ENCODE results near the gene RDH11.
"Not testable (repeated sequence)": the region's sequence is repeated elsewhere in the genome, so short reads cannot be mapped to it uniquely, and the experiment has no call there.

The RDH11 gene

GRCh38 chr14:67704484-67705089, 9.0 kb upstream of the RDH11 start:
- Histone ChIP-seq H3K79me2 (ENCODE audit: insufficient read depth, low read length) (no peaks in the 10 kb centered on the region), H3K4me2 (ENCODE audit: low read depth, low read length, poor library complexity, severe bottlenecking) (no peak overlapping the region), H3F3A (ENCODE audit: low read depth) (no peaks in the 10 kb centered on the region), H4K20me1 (ENCODE audit: insufficient read depth, low read length, poor library complexity, severe bottlenecking) (no peaks in the 10 kb centered on the region), H3K36me3 (ENCODE audit: insufficient read depth, low read length) (no peaks in the 10 kb centered on the region), H3K4me3 (ENCODE audit: low read length, poor library complexity, severe bottlenecking) (no peak overlapping the region), H3K9ac (ENCODE audit: low read depth, low read length, poor library complexity, severe bottlenecking) (no peak overlapping the region), H3K27me3 (ENCODE audit: insufficient read depth, low read length, poor library complexity, severe bottlenecking) (no peaks in the 10 kb centered on the region), H3K9me3 (ENCODE audit: insufficient read depth, low read depth, low read length) (peaks cover 8% of the 10 kb centered on the region; the same call in 1 of the 2 replicates), H2AFZ (ENCODE audit: low read length) (peak overlapping the region; percentile 66), H3K9me2 (replicated peaks; ENCODE audit: low read depth, low read length) (no peaks in the 10 kb centered on the region), H3K4me1 (ENCODE audit: insufficient read depth, low read length, poor library complexity, severe bottlenecking) (no peaks in the 10 kb centered on the region)
- TF ChIP-seq CTCF (conservative IDR thresholded peaks at IDR 0.05; ENCODE audit: low read length) (peak; percentile 83), EZH2phosphoT487 (IDR thresholded peaks at IDR 0.05; ENCODE audit: borderline replicate concordance) (no peak)

- peak overlapping the region; percentile 66 for H2AFZ ChIP-seq (ENCODE audit: low read length)
- no peaks in the 10 kb centered on the region for H3K79me2 ChIP-seq (ENCODE audit: insufficient read depth, low read length)
- H3K4me2 ChIP-seq (ENCODE audit: low read depth, low read length, poor library complexity, severe bottlenecking), result no peak overlapping the region
- no peaks in the 10 kb centered on the region for H3K4me1 ChIP-seq (ENCODE audit: insufficient read depth, low read length, poor library complexity, severe bottlenecking)
- H3F3A ChIP-seq (ENCODE audit: low read depth), result no peaks in the 10 kb centered on the region
- no peaks in the 10 kb centered on the region for H3K27me3 ChIP-seq (ENCODE audit: insufficient read depth, low read length, poor library complexity, severe bottlenecking)
- TF ChIP-seq CTCF (conservative IDR thresholded peaks at IDR 0.05; ENCODE audit: low read length) (no peak), EZH2phosphoT487 (IDR thresholded peaks at IDR 0.05; ENCODE audit: borderline replicate concordance) (no peak)
- no peaks in the 10 kb centered on the region for H3K36me3 ChIP-seq (ENCODE audit: insufficient read depth, low read length)
- H3K4me3 ChIP-seq (ENCODE audit: low read length, poor library complexity, severe bottlenecking), result no peak overlapping the region
- no peaks in the 10 kb centered on the region for H4K20me1 ChIP-seq (ENCODE audit: insufficient read depth, low read length, poor library complexity, severe bottlenecking)
- H3K9me2 ChIP-seq (replicated peaks; ENCODE audit: low read depth, low read length), result no peaks in the 10 kb centered on the region
- no peak overlapping the region for H3K9ac ChIP-seq (ENCODE audit: low read depth, low read length, poor library complexity, severe bottlenecking)
- H3K9me3 ChIP-seq (ENCODE audit: insufficient read depth, low read depth, low read length), result peaks cover 6% of the 10 kb centered on the region; the same call in 1 of the 2 replicates
Measured at GRCh38 chr14:67703997-67704396, 8.4 kb upstream of the RDH11 start.

- H3K79me2 ChIP-seq (ENCODE audit: insufficient read depth, low read length); H3K27me3 ChIP-seq (ENCODE audit: insufficient read depth, low read length, poor library complexity, severe bottlenecking); H4K20me1 ChIP-seq (ENCODE audit: insufficient read depth, low read length, poor library complexity, severe bottlenecking); H3K36me3 ChIP-seq (ENCODE audit: insufficient read depth, low read length); H3K4me2 ChIP-seq (ENCODE audit: low read depth, low read length, poor library complexity, severe bottlenecking); H3K9me2 ChIP-seq (replicated peaks; ENCODE audit: low read depth, low read length); H3K9me3 ChIP-seq (ENCODE audit: insufficient read depth, low read depth, low read length); H3K4me1 ChIP-seq (ENCODE audit: insufficient read depth, low read length, poor library complexity, severe bottlenecking); H3K9ac ChIP-seq (ENCODE audit: low read depth, low read length, poor library complexity, severe bottlenecking); H2AFZ ChIP-seq (ENCODE audit: low read length); H3F3A ChIP-seq (ENCODE audit: low read depth); H3K4me3 ChIP-seq (ENCODE audit: low read length, poor library complexity, severe bottlenecking): not testable (repeated sequence)
Measured at GRCh38 chr14:67701492-67701891, 5.9 kb upstream of the RDH11 start, which contains the start of gene RDH12. RDH12 (plus strand) TSS chr14:67701886; CDS start chr14:67722643, 20,757 bp downstream.

- Histone ChIP-seq H3K4me1 (ENCODE audit: insufficient read depth, low read length, poor library complexity, severe bottlenecking) (peaks cover 8% of the 10 kb centered on the region), H3F3A (ENCODE audit: low read depth) (no peaks in the 10 kb centered on the region)
Measured at GRCh38 chr14:67698179-67698578, 2.6 kb upstream of the RDH11 start.

More at GRCh38 chr14:67698179-67698578, 2.6 kb upstream of the RDH11 start:
- Histone ChIP-seq H3K9me2 (replicated peaks; ENCODE audit: low read depth, low read length) (no peaks in the 10 kb centered on the region), H3K79me2 (ENCODE audit: insufficient read depth, low read length) (peaks cover 24% of the 10 kb centered on the region), H3K9me3 (ENCODE audit: insufficient read depth, low read depth, low read length) (no peaks in the 10 kb centered on the region), H3K27me3 (ENCODE audit: insufficient read depth, low read length, poor library complexity, severe bottlenecking) (no peaks in the 10 kb centered on the region), H4K20me1 (ENCODE audit: insufficient read depth, low read length, poor library complexity, severe bottlenecking) (peaks cover 11% of the 10 kb centered on the region), H3K4me3 (ENCODE audit: low read length, poor library complexity, severe bottlenecking) (no peak overlapping the region), H2AFZ (ENCODE audit: low read length) (no peak overlapping the region), H3K36me3 (ENCODE audit: insufficient read depth, low read length) (no peaks in the 10 kb centered on the region), H3K9ac (ENCODE audit: low read depth, low read length, poor library complexity, severe bottlenecking) (no peak overlapping the region), H3K4me2 (ENCODE audit: low read depth, low read length, poor library complexity, severe bottlenecking) (no peak overlapping the region)
- TF ChIP-seq CTCF (conservative IDR thresholded peaks at IDR 0.05; ENCODE audit: low read length), result no peak
- TF ChIP-seq EZH2phosphoT487 (IDR thresholded peaks at IDR 0.05; ENCODE audit: borderline replicate concordance), result no peak
